GM21786 (cell line): Measurements from ENCODE around the gene TMEM61.
"Not testable (repeated sequence)": the region's sequence is repeated elsewhere in the genome, so short reads cannot be mapped to it uniquely, and the experiment has no call there.

Experiments used
- ATAC-seq: cut with Tn5 transposase; IDR thresholded peaks from one replicate; pipeline ENCODE4 v1.9.1; 2021; ENCODE audit not compliant: unreplicated experiment

The TMEM61 gene

DNA sequence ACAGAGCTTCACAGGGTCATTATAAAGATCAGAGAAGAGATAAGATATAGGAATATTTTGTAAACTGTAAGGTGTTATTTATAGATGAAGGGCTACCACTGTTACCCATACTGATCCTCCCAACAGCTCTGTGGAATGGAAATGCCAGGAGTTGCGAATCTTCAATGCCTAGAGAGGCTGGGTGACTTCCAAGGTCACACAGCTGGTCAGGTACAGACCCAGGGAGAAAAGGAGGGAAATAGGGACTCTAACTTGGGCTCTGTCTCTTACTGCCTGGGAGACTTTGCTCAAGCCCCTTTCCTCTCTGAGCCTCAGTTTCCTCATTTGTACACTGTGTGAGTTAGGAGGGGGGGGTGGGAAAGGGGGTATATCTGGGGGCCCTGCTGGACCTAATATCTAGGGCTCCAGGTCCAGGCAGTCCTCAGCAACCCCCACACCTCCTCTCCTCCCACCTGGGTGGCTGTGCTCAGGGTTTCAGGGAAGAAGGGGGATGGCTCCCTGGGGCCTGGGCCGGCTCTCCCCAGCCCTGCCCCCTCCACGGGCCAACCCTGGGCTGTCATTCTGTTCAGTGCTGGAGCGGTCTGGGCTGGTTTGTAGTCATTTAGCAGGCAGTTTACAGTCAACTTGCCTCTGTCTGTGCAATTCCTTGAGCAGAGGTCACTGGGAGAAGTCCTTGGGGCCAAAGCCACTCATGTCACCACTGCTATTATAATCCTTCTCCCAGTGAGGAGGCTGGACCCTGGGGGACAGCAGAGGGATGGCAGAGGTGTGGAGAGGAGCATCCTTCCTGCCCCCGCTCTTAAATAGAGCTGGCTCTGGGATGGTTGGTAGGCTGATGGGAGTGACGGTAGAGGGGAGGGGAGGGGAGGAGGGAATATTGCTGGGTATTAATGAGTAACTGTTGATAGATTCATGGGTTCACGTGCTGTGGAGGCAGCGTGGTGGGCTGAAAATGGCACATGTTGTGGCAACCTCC is 20.0 kb downstream of the TMEM61 start:
- ATAC-seq = no peak

DNA sequence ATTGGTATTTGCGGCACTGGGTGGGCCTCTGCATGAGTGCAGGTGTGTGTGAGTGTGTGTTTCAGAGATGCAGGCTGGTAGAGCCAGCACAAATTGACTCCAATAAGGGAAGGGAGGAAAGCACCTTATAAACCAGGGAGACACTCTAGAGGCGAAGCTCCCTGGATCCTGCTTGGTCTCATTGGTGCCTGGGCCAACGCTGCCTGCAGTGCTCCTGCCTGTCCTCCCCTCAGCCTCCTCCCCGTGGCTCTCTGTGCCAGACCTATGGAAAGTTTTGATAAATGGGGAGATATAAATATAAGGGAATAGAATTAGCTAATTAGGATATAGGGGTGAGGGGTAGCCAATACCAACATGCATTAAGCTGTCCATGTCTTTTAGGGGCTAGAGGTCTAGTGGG is 20.9 kb downstream of the TMEM61 start:
- ATAC-seq = no peak

DNA sequence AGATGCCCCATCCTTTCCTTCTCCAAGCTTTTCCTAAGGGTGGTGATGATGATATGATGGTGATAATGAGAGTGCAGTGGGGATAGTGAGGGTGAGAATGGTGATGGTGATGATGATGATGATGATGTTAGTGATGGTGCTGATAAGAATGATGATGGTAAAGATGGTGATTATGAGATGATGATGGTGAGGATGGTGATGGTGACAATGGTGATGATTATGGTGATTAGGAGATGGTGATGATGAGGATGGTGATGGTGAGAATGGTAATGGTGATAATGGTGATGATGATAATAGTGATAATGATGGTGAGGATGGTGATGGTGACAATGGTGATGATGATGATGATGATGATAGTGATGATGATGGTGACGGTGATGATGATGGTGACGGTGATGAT is 22.3 kb downstream of the TMEM61 start:
- no peak for ATAC-seq

DNA sequence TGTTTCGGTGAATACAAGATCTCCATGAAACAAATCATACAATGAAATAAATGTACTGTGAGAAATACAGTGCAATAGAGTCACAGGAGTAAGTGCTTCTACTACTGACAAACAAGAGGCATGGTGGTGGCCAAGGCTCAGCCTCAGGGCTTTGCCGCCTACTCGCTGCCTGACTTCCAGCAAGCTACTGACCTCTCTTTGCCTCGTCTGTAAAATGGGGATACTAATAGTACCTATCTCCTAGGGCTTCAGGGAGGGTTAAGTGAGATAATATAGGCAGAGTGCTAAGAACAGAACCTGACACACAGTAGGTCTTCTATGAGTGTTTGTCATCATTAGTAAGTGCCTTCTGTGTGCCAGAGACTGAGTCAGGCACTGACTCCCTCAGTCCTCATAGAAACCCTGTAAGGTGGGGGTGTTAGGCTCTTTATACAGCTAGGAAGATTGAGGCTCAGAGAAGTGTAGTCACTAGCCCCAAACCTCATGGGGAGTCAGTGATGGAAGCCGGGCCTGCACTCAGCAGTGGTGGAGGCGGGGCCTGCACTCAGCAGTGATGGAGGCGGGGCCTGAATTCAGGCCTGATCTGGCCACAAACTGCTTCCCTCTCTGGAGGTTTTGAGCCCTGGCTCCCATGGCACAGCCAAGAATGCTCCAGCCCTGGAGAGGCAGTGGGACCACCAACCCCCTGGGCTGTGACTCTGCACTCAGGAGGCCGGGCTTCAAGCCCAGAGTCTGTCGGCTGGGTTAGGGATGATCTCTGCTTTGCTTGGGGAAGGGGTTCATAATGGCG is 25.1 kb downstream of the TMEM61 start:
- ATAC-seq = no peak

DNA sequence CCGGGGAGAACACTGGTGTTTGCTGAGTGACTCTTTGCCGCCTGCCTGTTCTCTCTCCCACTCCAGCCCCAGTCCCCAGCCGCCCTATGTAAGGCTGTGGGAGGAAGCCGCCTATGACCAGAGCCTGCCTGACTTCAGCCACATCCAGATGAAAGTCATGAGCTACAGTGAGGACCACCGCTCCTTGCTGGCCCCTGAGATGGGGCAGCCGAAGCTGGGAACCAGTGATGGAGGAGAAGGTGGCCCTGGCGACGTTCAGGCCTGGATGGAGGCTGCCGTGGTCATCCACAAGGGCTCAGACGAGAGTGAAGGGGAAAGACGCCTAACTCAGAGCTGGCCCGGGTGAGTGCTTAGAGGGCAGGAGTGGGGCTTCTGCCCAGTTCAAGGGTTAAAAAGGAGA is 26.5 kb downstream of the TMEM61 start:
- ATAC-seq = no peak

DNA sequence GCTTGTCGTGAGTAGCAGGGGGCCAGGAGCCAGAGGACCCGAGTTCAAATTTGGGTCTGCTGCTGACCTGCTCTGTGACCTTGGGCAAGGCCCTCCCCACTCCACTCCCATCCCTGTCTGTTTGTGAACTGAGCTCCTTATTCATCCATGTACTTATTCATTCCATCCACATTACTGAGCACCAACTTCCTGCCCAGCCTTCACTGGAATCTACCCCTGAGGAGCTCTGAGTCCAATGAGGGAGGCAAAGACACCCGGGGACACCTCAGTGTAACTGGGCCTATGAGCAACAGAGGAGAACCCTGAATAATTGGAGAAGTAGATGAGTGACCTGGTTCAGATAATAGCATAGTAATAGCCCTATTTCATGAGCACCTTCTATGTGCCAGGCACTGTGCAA is 27.2 kb downstream of the TMEM61 start:
- no peak for ATAC-seq

DNA sequence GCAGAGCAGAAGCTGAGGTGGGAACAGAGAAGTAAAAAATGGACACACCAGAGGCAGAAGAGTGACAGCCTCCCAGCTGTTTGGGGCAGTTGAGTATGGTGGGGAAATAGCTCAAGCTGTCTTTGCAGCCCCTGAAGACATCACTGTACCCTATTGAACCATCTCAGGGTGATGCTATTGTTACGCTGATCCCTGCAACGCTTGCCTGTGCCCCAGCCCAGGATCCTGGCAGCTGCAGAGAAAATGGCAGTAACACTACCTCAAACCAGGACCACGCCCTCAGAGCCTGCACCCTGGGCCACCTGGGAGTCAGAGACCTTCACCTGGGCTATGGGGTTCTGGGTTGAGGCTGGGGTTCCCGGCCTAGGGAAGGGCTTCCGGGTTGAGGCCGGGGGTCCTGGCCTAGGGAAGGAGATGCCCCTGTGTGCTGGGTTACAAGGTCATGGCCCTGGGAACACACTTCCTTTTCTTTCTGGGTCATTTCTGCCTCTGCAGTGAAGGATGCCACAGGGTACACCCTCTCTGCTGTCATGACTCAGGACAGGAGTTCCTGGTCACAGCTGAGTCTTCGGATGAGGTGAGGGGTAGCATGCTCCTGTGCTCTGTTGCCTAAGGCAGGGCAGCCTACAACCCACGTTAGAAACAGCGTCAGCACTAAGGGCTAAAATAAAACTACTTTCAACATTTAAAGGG is 29.9 kb downstream of the TMEM61 start:
- ATAC-seq = no peak

DNA sequence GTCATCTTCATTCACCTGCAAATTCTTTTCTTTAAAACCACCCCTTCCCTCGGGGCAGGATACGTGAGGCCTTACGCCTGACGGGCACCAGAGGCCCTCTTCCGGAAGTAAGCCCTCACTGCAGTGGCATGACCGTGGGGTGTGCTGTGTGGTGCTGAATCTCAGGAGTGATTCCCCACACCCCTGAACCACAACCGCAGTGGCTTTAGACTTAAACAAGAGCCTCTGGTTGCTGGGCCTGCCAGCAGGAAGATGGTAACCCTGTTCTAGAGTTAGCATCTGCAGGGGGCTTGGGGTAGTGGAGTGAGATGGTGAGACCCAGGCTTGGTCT is 30.4 kb downstream of the TMEM61 start:
- ATAC-seq = no peak

DNA sequence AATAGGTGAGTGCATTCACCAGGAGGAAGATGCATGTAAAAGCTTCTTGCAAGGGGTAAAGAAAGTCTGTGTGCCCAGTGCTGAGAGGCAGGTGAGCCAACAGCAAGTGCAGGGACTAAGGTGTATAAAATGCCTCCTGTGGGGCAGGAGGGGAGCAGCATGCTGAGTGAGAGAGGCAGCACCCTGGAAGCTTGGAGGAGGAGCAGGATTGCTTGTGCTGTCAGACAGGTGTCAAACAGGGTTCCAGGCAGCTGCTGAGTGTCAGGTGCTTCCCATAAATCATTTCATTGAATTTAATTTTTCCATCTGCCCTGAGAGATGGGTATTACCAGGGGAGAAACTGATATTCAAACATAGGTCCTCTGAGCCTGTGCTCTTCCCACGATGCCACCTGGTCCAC is 32.2 kb downstream of the TMEM61 start:
- ATAC-seq = no peak

DNA sequence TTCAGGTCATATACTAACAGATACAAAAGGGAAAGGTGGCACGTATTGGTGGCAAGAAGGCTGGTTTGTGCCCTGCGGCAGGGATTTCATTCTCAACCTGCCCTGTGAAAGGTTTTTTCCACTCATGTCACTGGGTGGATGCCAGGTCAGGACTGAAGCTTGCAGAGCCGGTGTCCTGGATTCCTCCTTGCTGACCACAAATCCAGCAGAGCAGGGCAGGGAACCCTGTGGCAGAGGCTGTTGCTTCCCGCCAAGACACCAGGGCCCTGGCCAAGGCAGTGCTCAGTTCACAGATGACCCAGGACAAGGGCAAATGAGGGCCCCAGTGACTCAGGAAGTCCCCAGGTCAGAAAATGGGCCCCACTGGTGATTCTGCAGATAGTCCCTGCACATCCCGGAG is 34.7 kb downstream of the TMEM61 start:
- no peak for ATAC-seq

DNA sequence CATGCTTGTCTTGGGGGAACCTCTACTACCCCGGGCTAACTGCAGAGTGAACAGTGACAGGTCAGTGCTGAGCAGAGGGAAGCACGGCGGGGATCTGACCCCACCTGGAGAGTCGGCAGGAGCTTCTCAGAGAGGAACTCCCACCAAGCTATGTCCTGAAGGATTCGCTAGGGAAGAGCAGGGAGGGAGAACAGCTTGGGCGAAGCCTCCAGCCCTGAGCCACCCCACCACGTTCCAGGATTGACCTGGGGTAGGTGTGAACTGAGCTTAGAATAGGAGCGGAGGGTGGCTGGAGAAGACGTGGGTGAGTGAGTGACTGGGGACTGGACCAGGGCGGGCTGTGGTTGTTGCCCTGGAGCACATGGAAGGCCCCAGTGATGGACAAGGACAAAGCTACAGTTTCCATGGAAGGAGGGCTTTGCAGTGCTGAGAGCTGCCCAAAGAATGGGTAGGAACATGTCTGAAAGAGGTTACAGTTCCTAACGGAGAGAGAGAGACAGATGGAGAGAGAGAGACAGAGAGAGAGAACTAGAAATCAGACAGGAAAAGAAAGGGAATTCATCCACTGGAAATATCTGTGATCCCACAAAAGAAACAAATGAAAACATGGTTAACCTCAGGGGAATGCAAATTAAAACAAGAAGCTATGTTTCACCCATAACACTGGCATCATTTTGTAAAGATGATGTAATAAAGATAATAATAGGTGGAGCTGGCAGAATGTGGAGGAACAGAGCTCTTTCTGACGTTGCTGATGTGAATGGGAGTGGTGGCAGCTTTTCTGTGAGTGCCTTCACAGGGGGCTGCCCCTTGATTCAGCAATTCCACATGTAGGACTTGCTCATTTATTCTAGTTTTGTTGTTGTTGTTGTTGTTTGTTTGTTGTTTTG is 35.5 kb downstream of the TMEM61 start:
- ATAC-seq = no peak

DNA sequence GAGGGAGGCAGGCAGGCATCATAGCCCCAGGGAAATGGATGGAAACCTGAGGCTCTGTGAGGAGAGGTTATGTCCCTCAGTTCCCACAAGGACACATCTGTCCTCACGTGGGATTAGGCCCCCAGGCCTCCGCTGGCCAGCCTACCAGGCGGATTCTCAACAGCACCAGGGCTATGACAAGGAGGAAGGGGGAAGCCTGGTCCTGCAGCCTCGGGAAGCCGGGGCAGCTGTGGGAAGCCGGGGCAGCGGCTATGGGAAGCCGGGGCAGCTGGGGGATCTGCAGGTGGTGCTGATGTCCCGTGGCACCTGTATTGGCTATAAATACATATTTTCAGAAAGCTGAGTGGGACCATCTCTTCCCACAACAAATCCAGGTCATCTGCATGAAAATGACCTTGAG is 38.0 kb downstream of the TMEM61 start:
- no peak for ATAC-seq

DNA sequence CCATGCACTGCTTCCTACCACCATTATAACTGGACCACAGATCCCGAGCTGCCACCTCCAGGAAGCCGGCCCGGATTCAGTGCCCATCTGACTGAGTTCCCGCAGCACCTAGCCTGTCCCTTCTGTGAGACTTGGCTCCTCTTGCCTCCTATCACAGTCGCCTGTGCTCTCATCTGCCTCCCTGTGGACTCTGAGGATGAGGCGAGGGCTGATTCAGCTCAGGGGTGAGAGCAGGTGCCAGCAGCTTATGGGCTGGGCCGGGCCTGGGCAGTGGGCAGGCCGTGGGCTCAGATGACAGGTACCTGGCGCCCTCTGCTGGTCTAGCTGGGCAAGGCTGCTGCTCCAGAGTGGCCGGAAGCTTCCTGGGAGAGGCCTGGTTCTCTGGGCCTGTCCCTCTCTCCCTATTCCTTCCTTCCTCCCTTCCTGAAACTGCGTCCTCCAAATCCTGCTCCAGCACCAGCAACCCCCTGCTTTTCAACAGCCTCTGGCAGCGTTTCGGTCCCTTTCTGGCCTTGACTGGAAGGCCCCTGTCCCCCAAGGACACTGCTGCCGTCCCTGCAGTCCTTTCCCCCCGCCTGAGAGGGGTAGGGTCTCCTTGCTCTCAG is 41.6 kb downstream of the TMEM61 start:
- ATAC-seq = peak; percentile 83

DNA sequence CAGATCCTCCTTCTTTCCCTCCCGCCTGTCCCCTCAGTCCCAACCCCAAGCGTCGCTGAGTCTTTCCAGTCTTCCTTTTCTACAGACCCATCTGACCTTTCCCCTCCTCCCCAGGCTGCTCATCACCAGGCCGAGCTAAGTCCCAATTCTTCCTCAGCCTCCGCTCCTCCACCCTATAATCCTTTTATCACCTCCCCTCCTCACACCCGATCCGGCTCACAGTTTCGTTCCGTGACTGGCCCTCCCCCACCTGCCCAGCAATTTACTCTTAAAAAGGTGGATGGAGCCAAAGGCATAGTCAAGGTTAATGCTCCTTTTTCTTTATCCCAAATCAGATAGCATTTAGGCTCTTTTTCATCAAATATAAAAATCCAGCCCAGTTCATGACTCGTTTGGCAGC is 43.7 kb downstream of the TMEM61 start:
- ATAC-seq = not testable (repeated sequence)

DNA sequence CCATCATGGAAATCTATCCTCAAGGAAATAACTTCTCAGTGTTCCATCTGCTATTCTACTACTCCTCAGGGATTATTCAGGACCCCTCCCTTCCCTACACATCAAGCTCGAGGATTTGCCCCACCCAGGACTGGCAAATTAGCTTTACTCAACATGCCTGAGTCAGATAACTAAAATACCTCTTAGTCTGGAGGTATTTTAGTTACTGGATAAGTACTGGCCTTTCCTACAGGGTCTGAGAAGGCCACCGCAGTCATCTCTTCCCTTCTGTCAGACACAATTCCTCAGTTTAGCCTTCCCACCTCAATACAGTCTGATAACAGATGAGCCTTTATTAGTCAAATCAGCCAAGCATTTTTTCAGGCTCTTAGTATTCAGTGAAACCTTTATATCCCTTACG is 46.3 kb downstream of the TMEM61 start:
- not testable (repeated sequence) for ATAC-seq

DNA sequence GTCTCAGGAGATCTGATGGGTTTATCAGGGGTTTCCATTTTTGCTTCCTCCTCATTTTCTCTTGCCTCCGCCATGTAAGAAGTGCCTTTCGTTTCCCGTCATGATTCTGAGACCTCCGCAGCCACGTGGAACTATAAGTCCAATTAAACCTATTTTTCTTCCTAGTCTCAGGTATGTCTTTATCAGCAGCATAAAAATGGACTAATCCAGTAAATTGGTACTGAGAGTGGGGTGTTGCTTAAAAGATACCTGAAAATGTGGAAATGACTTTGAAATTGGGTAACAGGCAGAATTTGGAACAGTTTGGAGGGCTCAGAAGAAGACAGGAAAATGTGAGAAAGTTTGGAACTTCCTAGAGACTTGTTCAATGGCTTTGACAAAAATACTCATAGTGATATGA is 50.7 kb downstream of the TMEM61 start:
- ATAC-seq = not testable (repeated sequence)

DNA sequence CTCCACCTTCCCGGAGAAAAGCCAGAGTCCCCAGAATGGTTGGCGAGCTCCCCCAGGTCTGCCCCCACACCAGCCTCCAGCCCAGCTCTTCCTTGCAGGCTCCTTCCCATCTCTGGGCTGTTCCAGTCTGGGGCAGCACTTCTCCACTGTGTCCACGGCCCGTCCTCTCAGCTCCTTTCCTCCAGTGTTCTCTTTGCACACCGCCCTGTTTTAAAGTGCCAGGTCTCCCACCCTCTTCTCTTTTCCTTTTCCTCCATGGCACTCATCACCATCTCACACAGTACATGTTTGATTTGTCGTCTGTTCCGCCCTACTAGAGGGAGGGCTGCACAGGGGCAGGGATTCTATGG is 52.8 kb downstream of the TMEM61 start:
- no peak for ATAC-seq

DNA sequence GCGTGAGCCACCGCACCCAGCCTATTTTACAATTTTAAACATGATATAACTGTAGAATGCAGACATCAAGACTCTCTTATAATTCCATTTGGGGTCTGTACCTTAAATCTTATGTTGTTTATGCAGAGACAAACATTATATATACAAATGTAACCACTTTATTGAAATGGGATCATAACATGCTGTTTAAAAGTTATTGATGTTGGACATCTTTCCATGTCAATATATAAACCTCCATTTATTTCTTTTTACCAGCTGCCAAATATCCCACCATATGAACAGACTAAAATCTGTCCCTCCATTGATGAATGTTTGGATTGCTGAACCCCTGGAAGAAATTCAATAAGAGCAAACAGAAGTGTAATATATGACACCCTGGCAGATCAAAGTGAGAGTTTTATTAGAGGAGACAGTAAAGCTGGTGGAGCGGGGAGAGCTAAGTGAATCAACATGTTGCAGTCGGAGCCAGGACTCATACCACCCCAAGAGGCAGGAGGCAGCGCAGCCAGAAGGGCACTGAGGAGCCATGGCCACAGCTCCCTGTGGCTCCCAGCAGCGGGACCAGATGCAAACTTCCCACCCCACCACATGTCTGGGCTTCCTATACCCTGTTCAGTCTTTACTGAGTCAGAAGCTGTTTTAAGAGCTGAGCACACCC is 54.2 kb downstream of the TMEM61 start:
- no peak for ATAC-seq

DNA sequence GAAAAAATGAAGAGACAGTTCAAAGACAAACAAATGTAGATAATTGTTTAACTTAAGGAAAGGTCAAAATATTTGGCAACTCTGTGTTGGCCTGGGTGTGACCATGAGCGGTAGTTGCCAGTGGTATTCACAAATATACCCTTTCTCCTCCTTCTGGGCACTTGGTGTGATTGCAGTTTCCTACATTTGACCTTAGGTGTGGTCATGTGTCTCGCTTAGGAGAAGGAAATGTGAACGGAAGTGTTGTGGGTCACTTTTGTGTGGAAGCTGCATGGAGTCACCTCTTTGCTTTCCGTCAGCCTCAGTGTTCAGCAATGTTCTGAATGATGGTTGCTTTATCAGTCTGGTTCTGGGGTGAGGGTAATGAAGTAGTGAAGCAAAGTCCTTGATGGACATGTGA is 55.5 kb downstream of the TMEM61 start:
- ATAC-seq = no peak
